Measurements from ENCODE around the gene BCAN. TPM values are rescaled to one million over a fixed set of nuclear protein-coding genes. Genes with fewer than 3 reads are reported as not detected.

Gene BCAN
- total RNA-seq, 6 donors from 2014 or later = 0.11 to 0.13 TPM; not detected in 4

- H3K4me1 ChIP-seq = no peaks in the 10 kb centered on the region
- no peaks in the 10 kb centered on the region for H3K9me3 ChIP-seq
- WGBS, 2 donors = 52 to 62% methylated on average over 3 of the region's 3 CpGs
- H3K27ac ChIP-seq = no peak overlapping the region
- no peak for TF ChIP-seq POLR2A (IDR thresholded peaks at IDR 0.05)
- TF ChIP-seq POLR2AphosphoS5 (IDR thresholded peaks at IDR 0.05) = no peak
- TF ChIP-seq CTCF (IDR thresholded peaks at IDR 0.05) = no peak
- no peak for TF ChIP-seq EP300 (IDR thresholded peaks at IDR 0.05)
- no peaks in the 10 kb centered on the region for H3K36me3 ChIP-seq
- DNase-seq = no peak
- H3K27me3 ChIP-seq = peaks cover 0 to 3% (median under 1%) of the 10 kb centered on the region in 4 donors
- ATAC-seq (ENCODE audit: low FRiP score in 2 of 2) = no peak
- no peak overlapping the region for H3K4me3 ChIP-seq
Observed at GRCh38 chr1:156632355-156632754, 9.6 kb upstream of the BCAN start.

DNA sequence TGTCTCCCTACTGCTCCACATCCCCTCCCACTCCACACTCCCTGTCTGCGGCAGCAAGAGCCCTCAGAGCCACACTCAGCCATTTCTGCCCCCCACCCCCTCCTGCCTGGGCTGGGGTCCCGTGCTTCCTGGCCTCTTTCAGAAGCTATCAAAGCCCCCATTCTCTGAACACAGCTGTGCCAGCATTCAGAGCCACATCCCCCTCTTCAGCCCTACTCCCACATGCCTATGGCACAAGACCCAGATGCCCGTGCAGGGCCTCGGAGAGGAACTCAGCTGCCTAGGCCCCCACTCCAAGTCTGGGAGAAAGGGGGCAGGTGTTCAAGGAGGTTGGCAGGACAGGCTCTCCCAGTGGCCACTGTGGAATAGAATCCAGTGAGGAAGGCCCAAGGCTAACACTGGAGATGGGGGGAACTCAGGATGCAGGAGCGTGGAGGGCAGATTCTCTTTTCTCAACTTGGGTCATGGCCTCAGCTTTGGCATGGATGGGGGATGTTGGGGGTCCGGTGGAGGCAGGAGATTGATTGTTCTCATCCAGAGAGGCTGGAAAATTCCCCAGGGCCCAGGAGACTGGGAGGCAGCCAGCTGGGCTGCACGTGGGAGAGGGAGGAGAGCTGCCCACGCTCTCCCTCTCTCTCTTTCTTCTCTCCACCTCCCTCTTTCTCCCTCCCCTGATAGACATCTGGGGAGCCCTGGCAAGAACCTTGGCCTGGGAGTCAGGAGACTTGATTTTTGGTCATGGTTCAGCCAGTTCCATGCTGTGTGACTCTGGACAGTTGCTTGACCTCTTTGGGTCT is 3.5 kb upstream of the BCAN start:
- H3K27me3 ChIP-seq = peaks cover 3 to 28% (median 20%) of the 10 kb centered on the region in 4 donors
- WGBS, 2 donors = 50 to 54% methylated on average over 8 of the region's 8 CpGs

GRCh38 chr1:156639601-156640101 is 2.3 kb upstream of the BCAN start:
- Histone ChIP-seq H3K36me3 (no peaks in the 10 kb centered on the region), H3K4me1 (peaks cover 9 to 14% (median 11%) of the 10 kb centered on the region in 4 donors), H3K27me3 (peaks cover 3 to 28% (median 20%) of the 10 kb centered on the region in 4 donors), H3K9me3 (no peaks in the 10 kb centered on the region), H3K4me3 (no peak overlapping the region), H3K27ac (no peak overlapping the region)
- WGBS, 2 donors = 47 to 55% methylated on average over 6 of the region's 6 CpGs
- DNase-seq (no peak), ATAC-seq (ENCODE audit: low FRiP score in 2 of 2) (no peak)
- TF ChIP-seq EP300 (IDR thresholded peaks at IDR 0.05) = no peak
- TF ChIP-seq CTCF (IDR thresholded peaks at IDR 0.05) = no peak
- no peak for TF ChIP-seq POLR2AphosphoS5 (IDR thresholded peaks at IDR 0.05)
- no peak for TF ChIP-seq POLR2A (IDR thresholded peaks at IDR 0.05)

More for the DNA sequence above, 3.5 kb upstream of the BCAN start:
- ATAC-seq (ENCODE audit: low FRiP score in 2 of 2) (no peak), DNase-seq (no peak)
- H3K9me3 ChIP-seq = no peaks in the 10 kb centered on the region
- H3K27ac ChIP-seq = no peak overlapping the region
- H3K36me3 ChIP-seq = no peaks in the 10 kb centered on the region
- TF ChIP-seq EP300 (IDR thresholded peaks at IDR 0.05) = no peak
- no peak for TF ChIP-seq POLR2AphosphoS5 (IDR thresholded peaks at IDR 0.05)
- no peak for TF ChIP-seq CTCF (IDR thresholded peaks at IDR 0.05)
- TF ChIP-seq POLR2A (IDR thresholded peaks at IDR 0.05) = no peak
- H3K4me1 ChIP-seq = peaks cover 9 to 14% (median 11%) of the 10 kb centered on the region in 4 donors
- no peak overlapping the region for H3K4me3 ChIP-seq

- TF ChIP-seq EP300 (IDR thresholded peaks at IDR 0.05) (no peak), CTCF (IDR thresholded peaks at IDR 0.05) (no peak), POLR2A (IDR thresholded peaks at IDR 0.05) (no peak), POLR2AphosphoS5 (IDR thresholded peaks at IDR 0.05) (no peak)
- DNase-seq (no peak), ATAC-seq (ENCODE audit: low FRiP score in 2 of 2) (no peak)
- H3K27me3 ChIP-seq = peaks cover 3 to 29% (median 21%) of the 10 kb centered on the region in 4 donors
- H3K4me1 ChIP-seq = peaks cover 9 to 14% (median 11%) of the 10 kb centered on the region in 4 donors
- no peak overlapping the region for H3K4me3 ChIP-seq
- no peaks in the 10 kb centered on the region for H3K9me3 ChIP-seq
- 41 to 42% methylated on average over 4 to 6 of the region's 6 CpGs for WGBS, 2 donors
- H3K36me3 ChIP-seq = no peaks in the 10 kb centered on the region
- H3K27ac ChIP-seq = no peak overlapping the region
Observed at GRCh38 chr1:156640842-156641706, 843 bp upstream of the BCAN start.
